Right kidney (tissue), 1 donor: ENCODE results near the gene ADAMTS16.

ENCODE experiments used
- DNase-seq: peaks from one replicate; pipeline ENCODE4 v3.0.0-alpha.2; 2016

The ADAMTS16 gene

GRCh38 chr5:5313101-5313635 is 173.0 kb downstream of the ADAMTS16 start:
- DNase-seq = no peak

- no peak for DNase-seq
Observed at GRCh38 chr5:5314166-5314565, 174.0 kb downstream of the ADAMTS16 start.

DNA sequence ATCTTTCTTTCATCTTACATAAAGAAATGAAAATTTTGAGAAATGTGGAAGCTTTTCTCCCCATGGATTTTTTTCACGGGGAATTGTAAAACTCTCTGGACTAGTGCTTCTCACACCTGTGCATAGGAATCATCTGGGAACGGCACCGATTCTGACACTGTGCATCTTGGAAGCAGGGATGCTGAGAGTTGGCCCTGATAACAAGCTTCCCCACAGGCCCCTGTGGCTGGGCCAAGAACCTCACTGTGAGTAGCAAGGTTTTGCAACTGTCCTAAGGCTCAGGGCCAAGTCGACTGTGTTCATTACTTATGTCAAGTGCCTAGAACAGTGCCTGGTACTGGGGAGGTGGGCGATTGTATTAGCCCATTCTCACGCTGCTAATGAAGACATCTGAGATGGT is 174.5 kb downstream of the ADAMTS16 start:
- no peak for DNase-seq

DNA sequence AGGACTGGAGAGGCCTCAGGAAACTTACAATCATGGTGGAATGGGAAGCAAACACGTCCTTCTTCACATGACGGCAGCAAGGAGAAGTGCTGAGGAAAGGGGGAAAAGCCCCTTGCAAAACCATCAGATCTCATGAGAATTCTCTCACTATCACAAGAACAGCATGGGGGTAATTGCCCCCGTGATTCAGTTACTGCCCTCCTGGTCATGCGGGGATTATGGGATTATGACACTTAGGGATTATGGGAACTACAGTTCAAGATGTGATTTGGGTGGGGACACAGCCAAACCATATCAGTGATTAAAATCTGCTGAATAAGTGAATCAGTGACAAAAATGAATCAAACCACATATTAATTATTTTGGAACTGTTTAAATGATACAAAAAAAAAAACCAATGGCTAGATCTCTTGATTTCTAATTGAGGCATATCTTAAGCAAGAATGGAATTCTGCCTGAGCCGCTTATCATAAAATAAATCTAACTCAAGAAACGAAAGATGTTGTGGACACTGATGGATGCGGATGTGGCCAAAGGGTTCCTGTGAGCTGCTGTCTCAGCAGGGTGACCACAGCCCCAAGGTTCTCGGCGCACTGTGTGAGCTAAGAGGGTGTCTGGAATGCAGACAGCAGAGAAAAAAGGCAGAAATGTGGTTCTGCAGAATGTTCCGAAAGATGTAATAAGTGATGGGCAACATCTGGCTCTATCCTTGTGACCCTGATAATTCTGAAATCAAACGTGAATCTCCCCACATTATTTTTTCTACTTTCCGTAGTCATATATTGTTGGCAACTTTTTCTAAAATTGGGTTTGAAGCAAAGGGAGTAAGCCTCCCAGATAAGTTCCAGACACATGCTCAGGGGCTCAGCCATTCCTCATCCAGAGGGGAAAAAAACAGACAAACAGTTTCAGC is 175.2 kb downstream of the ADAMTS16 start:
- no peak for DNase-seq

DNA sequence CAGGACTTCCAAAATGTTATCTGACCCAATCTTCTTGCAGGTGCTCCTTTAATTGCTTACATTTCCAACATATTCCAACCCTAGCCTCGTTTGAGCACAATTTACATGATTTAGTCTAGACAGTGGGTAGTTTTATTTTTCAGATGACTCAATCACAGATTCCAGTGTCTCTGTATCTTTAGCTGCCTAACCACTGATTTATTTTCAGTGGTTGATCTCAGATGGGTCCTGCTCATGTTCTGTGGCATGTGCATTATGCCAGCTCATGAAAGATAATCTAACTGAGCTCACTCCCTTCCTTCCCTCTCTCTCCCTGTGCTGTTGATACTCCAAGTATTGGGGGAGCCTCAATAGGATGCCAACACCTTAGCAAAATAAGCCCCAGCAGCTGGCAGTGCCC is 176.2 kb downstream of the ADAMTS16 start:
- no peak for DNase-seq

DNA sequence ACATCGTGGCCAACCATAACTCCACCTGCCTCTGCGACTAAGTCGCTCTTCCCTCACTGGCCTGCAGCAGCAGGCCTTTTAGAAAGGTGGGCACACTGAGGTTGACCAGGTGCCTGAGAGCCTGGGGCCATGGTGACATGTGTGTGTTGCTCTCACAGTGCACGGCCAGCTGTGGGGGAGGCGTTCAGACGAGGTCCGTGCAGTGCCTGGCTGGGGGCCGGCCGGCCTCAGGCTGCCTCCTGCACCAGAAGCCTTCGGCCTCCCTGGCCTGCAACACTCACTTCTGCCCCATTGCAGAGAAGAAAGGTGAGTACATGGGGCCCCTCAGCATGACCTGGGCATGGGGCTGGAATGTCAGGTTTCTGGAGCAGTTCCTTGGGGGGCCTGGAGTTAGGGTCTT is 177.8 kb downstream of the ADAMTS16 start:
- DNase-seq = no peak

- no peak for DNase-seq
Observed at GRCh38 chr5:5318426-5319190, 178.5 kb downstream of the ADAMTS16 start.

DNA sequence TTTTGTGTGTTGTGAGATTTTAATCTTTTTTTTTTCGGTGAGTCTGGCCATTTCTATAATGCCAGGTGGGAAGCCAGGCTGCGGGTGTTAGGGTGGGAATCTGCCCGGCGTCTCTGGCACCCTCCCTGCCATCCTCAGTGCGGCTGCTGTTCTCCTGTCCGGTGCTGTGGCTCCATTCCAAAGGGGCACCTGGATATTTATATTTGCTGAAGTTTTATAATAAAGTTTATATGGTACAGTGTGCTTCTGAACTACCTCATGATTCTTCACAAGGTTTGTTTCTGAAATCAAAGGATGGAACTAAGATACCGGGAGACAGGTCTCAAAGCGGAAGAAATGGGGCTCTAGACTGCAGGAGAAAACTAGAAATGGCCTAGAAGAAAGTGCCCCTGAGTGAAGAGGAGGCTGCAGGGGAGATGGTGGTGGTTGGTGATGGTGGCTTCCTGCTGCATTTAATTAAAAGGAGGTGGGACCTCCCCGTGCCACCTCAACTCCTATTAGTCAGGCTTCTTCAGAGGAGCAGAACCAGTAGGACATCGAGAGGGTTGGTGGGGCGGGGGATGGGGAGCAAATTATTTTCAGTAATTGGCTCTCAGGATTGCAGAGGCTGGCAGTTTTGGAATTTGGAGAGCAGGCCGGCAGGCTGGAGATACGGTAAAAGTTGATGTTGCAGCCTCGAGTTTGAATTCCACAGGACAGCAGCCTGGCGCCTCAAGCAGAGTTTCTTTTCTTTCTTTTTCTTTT is 180.1 kb downstream of the ADAMTS16 start:
- DNase-seq = no peak

DNA sequence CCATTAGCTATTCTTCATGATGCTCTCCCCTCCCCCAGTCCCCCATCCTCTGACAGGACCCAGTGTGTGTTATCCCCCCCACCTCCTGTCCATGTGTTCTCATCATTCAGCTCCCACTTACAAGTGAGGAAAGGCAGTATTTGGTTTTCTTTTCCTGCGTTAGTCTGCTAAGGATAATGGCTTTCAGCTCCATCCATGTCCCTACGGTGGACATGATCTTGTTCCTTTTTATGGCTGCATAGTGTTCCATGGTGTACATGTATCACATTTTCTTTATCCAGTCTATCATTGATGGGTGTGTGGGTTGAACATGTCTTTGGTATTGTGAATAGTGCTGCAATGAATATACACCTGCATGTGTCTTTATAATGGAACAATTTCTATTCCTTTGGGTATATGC is 181.0 kb downstream of the ADAMTS16 start:
- no peak for DNase-seq

GRCh38 chr5:5323551-5323950 is 183.4 kb downstream of the ADAMTS16 start:
- DNase-seq = no peak

GRCh38 chr5:5326115-5326758 is 186.1 kb downstream of the ADAMTS16 start:
- DNase-seq = no peak

- DNase-seq = no peak
Observed at GRCh38 chr5:5327126-5327525, 187.0 kb downstream of the ADAMTS16 start.

GRCh38 chr5:5330728-5331452 is 190.8 kb downstream of the ADAMTS16 start:
- DNase-seq = no peak

- no peak for DNase-seq
Observed at GRCh38 chr5:5331848-5332247, 191.7 kb downstream of the ADAMTS16 start.

- no peak for DNase-seq
Observed at GRCh38 chr5:5332287-5332686, 192.2 kb downstream of the ADAMTS16 start.

DNA sequence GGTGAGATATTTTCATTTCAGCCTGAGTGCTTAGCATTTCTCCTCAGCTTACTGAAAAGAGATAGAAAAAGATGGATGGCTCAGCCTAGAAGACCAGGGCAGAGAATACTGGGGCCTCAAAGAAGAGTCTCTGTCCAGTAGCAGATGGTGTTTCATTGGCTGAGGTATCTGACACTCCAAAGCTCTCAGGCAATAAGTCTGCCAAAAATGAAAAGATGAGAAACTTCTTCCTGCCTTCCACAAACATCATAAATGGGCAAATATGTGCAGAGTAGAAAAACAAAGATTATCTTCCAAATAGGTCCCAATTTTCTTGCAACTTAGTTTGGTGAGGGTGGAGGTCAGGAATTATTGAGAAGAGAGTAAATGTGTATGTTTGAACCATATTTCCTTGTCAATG is 195.0 kb downstream of the ADAMTS16 start:
- no peak for DNase-seq

DNA sequence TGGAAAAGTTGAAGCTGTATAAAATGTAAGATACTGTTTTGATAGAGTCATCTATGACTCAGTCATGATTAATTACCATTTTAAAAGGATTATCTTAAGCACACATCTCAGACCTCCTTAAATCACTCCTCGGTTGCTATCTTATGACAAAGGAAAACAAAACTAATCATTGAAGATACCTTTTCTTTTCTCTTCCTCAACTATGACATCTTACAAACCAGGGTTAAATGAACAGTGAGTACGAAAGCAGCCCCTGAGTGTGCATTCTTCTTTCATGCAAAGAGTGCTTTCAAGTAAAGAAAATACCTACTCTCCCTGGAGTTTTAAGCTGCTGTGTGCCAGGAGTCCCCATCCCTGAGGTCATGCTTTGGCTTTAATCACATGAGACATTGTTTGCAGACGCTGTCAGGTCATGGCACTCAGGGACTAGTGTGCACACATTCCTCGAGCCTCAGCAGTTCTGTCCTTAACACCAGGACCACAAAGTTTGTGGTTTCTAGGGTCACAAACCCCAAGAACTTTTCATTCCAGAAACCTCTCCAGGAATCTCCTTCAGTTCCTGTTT is 195.7 kb downstream of the ADAMTS16 start:
- no peak for DNase-seq

- no peak for DNase-seq
Observed at GRCh38 chr5:5339257-5339656, 199.1 kb downstream of the ADAMTS16 start.

DNA sequence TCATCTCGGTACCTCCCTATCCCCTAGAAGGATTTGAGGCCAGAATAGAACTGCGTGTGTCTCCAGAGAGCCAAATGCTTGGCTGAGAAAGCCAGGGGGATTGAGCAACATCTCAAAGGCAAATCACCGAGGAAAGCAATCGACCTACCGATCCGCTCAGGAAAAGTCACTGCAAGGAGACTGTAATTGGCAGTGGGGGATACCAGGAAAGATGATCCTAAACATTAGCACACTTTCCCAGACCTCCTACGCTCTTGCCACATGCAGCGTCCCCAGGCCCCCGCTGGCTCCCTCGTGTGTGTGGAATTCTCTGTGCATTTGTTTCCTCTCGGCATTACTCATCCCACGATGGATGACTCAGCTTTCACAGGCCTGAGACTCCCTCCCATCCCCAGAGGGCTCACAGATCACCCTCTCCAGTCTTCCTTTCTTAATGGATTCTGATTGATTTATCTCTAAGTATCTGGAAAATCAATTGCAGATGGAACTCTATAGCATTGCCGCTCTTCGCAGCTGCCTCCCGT is 200.1 kb downstream of the ADAMTS16 start:
- peak; percentile 50 for DNase-seq

DNA sequence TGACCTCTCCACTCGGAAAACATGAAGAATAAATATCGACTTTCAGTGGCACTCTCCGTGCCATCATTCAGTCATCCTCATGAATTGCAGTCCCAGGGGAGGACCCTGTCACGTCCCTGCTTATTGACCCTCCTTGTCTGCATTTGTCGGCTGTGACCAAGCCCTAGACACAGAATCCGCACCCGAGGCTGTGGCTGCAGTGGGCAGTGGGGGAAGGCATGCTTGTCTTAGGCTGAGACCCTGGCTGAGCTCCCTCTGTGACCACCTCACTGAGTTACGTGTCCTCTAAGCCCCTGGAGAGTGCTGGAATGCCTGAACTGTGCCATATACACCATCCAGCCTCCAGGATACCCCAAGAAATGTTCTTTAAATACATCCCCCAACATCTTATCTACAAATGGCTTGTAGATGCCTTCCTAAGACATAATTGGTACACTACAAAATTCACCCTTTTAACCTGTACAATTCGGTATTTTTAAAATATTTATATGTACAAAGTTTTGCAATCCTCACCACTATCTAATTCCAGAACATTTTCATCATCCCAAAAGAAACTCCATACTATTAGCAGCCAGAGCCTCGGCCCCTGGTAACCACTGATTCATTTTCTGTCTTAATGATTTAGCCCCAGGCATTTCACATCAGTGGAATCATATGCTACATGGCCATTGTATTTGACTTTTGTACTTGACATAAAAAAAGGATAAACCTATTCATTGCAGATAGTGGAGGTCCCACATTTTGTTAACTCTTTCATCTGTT is 201.6 kb downstream of the ADAMTS16 start:
- no peak for DNase-seq
